Sigmoid colon (tissue), 4 donors: ENCODE results near the gene ATXN7.

Source experiments
- CTCF ChIP-seq, 4 experiments: fragments of 450-650 bp in 3 of 4; fragments of 200-600 bp in 1 of 4; IDR thresholded peaks; one replicate each; pipeline ENCODE4 v1.5.1; 2016 to 2019; ENCODE audit warnings: antibody characterized with exemption in 4 of 4, mild to moderate bottlenecking in 3 of 4, moderate library complexity in 2 of 4
- EP300 ChIP-seq, 4 donors: sonication (generic); formaldehyde crosslinking; IDR thresholded peaks; one replicate each; pipeline ENCODE4 v1.6.1; 2017; ENCODE audit warnings: antibody characterized with exemption in 4 of 4
- POLR2A ChIP-seq, 2 donors: fragments of 450-650 bp; IDR thresholded peaks; one replicate each; pipeline ENCODE4 v1.6.1; 2016; ENCODE audit warnings: antibody characterized with exemption in 2 of 2, mild to moderate bottlenecking in 2 of 2, moderate library complexity in 2 of 2
- POLR2AphosphoS5 ChIP-seq, 4 donors: sonication (generic); formaldehyde crosslinking; IDR thresholded peaks; one replicate each; pipeline ENCODE4 v1.6.1; 2017; ENCODE audit warnings: antibody characterized with exemption in 4 of 4

- TF ChIP-seq CTCF (IDR thresholded peaks at IDR 0.05) (no peak), POLR2AphosphoS5 (IDR thresholded peaks at IDR 0.05) (no peak), POLR2A (IDR thresholded peaks at IDR 0.05) (no peak), EP300 (IDR thresholded peaks at IDR 0.05) (no peak)
These were observed 36.3 kb downstream of the ATXN7 start for GRCh38 chr3:63900010-63900409.
